ENCODE data around the gene THADA.

THADA gene

DNA sequence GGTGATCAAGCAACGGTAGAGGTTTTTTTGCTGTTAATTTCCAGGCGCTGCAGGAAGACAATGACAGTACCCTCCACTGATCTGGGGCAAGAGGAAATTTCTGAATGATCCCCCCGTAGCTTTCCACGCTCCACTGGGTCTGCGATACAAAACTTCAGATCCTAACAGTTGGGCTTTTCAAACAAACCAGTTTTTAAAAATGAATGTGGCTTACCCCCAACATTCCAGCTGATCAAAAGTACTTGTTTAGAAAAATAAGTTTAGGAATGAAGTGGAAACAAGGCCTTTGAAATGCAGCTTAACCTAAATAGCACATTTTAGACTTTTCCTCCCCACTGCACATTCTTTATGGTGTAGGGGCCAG, 375.1 kb downstream of the THADA start:
- no peak for DNase-seq

DNA sequence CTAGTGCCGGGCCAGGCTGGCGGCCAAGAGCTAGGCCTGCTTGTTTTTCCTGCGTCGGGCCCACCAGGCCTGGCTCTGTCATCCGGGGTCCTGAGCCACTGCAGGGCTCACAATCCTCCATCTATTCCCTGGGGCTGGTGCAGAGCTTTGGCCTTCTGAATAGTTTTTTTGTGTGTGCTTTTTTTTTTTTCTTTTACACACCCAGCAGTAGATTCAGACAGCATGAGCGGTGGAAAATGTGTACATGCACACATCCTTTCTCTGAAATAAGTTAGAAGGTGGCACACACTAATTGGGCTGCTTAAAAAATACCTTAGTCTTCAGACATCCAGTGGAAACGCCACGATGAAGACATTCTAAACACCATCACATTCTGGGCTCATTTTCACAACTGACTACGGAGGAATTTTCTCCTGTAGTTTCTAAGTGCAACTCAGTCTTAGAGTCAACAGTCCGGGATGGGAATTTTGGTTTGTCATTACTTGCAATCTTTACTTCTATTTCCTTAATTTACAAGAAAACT, 375.5 kb downstream of the THADA start:
- no peak for DNase-seq

- peak; percentile 80 to 86 for DNase-seq
Measured at GRCh38 chr2:43219383-43220228, 376.2 kb downstream of the THADA start.

DNA sequence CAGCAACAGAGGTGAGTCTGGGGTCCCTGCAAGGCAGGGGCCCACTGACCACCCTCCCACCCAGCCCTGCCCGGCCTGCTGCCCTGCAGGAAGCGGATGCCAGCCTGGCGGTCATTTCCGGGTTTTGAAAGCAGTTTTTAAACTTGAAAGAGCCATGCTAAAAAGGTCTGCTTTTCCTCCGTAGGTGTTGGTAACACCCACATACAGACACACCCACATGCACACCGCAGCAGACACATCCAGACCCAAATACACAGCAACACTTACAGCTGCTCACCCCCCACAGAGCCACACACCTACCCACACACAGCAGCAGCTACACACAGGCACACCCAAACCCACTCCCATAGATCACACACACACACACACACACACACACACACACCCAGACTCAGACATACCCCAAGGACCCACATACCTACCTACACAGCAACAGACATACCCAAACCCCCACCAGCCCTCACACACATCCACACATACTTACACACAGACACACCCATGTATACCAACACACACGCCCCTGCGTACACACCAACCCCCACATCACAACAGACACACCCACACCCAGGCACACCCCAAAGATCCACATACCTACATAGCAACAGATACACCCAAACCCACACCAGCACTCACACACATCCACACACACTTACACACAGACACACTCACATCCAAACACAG, 377.0 kb downstream of the THADA start:
- peak; percentile 87 to 89 for DNase-seq

- DNase-seq: no peak
Measured at GRCh38 chr2:43218155-43218701, 377.6 kb downstream of the THADA start.

DNA sequence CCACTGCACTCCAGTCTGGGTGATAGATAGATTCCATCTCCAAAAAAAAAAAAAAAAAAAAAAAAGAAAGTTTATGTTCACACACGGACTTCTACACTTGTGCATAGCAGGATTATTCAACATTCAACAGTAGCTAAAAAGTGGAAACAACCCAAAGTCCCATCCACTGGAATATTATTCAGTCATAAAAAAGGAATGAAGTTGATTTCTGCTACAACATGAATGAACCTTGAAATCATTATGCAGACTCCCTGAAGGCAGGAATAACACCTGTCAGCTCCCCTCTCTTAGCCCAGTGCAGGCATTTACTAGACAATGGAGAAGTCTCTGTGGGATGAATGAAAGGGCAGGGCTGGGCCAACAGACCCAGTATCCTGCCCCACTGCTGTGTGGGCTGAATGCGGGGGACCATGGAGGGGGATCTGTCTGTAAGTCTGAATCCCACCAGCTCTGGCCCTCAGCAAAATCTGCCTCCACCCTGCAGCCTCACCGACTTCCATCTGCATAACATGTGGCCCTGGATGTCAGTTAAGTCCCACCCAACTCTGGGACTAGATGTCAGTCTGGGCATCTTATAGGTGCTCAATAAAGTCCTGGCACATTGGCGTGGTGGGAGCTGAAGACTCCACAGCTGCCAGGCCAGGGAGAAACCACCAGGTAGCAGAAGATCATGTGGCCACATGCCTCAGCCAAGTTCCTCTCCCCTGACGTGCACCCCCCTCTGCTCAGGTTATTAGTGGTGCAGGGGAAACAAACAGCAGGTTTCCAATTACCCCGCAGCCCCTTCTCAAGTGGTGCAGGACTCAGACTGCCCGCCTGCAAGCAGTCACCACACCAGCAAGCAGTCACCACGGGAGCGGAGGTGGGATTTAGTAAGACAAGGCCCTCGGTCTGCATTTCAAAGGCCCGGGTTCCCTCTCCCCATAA, 378.3 kb downstream of the THADA start:
- DNase-seq: no peak

- no peak for DNase-seq
Measured at GRCh38 chr2:43216629-43217028, 379.2 kb downstream of the THADA start.

DNA sequence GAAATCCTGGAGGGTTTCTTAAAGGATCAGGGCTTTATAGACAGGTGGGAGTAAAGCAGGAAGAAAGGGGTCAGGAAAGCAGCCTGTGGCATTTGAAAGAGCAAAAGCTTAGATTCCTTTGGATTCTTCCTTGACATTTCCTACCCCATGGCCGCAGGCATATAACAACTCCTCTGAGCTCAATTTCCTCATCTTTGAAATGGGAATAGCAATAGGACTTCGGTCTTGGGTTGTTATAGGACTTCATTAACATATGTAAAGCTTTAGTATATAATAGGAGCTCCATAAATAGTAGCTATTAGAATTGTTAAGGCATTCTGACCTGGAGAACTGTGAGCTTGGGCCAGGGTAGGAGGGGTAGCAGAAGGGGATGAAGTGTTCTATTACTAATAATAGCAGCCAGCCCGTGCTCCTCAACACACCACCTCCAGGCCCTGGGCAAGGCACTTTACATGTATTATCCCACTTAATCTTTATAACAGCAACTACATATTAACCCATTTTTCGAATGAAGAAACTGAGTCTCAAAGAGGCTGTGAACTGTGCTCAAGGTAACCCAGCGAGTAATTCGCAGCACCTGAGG, 380.1 kb downstream of the THADA start:
- DNase-seq: no peak

- no peak for DNase-seq
Measured at GRCh38 chr2:43214253-43214652, 381.6 kb downstream of the THADA start.

DNA sequence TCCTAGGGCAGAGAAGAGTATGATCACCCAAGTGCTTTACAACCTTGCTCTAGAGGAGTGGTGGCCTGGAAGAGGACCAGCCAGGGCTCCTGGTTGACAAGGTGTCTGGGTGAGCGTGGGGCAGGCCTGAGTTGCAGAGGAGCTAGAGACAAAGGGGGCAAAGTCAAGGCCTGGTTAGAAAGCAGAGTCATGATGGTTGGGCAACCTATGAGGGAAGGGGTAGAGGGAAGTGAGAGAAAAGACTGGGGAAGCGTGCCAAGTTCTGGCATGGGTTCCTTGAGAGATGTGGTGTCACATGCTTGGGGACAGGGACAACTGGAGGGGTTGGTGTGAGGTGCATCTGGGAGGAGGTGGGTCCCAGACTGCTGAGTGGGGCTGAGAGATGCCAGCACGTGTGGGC, 382.9 kb downstream of the THADA start:
- DNase-seq: peak in 1 of 2 donors; percentile 54

GRCh38 chr2:43212216-43212835, 383.5 kb downstream of the THADA start:
- DNase-seq: no peak

DNA sequence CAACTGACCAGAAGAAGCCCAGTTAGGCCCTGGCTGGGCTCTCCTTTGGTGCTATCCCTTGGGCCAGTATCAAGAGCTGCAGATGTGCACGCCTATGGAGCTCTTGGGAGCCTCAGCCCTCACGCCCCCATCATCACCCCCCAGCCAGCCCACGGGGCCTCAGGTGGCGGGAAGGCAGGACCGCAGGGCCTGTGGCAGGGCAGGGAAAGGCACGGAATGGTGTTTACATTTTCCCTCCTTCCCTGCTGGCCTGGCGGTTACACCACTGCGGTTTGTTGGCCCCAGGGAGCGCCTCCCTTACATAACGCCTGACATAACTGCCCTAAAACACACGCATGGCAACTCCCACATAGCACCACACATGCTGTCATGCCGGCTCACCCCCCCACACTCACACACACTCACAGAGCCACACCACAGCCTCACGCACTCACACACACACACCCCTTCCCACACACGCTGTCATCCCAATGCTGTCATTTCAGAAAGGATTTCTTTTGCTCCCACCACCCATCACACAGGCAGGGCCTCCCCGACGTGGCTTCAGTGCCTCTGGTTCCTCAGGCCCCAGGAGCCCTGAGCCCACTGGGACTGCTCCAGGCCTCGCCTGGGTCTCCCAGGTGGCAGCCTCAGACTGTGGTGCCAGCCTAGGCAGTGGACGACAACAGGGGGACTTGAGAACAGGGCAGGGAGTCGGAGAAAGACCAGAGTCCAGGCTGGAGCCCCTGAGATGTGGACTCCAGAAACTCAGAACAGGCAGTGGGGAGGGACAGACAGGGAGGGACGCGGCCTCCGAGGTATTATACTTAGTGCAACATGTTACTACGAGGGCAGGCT, 385.2 kb downstream of the THADA start:
- peak; percentile 21 to 60 for DNase-seq

DNA sequence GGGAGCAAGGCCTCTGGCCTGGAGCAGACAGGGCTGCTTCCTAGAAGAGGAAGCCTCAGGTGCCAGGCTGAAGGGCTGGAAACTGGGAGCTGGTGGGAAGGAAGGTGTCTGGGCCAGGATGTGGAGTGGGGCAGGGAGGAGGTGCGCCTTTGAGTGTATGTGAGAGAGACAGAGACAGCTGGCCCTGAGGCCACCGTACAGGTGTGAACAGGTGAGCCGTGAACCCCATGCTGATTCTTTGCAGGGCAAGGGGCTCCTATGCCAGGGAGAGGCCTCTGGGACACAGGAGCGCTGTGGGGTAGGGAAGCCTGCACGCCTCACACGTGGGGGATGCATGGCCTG, 385.7 kb downstream of the THADA start:
- no peak for DNase-seq

GRCh38 chr2:43209204-43209717, 386.6 kb downstream of the THADA start:
- no peak for DNase-seq

- DNase-seq: no peak
Measured at GRCh38 chr2:43207553-43208300, 388.1 kb downstream of the THADA start.

GRCh38 chr2:43206602-43207001, 389.2 kb downstream of the THADA start:
- no peak for DNase-seq

- DNase-seq: no peak
Measured at GRCh38 chr2:43203373-43203772, 392.5 kb downstream of the THADA start.

GRCh38 chr2:43202289-43202688, 393.5 kb downstream of the THADA start:
- no peak for DNase-seq

GRCh38 chr2:43201497-43201896, 394.3 kb downstream of the THADA start:
- no peak for DNase-seq

- DNase-seq: no peak
Measured at GRCh38 chr2:43201016-43201415, 394.8 kb downstream of the THADA start.
